Stomach smooth muscle (tissue), 2 donors: ENCODE results near the gene DLG2.

ENCODE experiments used
- H3K27ac ChIP-seq: one replicate; pipeline ENCODE4 v1.7.0; 2013; ENCODE audit warnings: mild to moderate bottlenecking, low read length, inconsistent platforms
- H3K27me3 ChIP-seq, 2 donors: one replicate each; pipeline ENCODE4 v1.7.0; 2013; ENCODE audit warnings: low read length in 2 of 2; ENCODE audit not compliant: insufficient read depth in 2 of 2, control insufficient read depth in 1 of 2
- H3K36me3 ChIP-seq, 2 donors: one replicate each; pipeline ENCODE4 v1.7.0; 2013; ENCODE audit warnings: low read length in 2 of 2; ENCODE audit not compliant: control insufficient read depth in 2 of 2, insufficient read depth in 2 of 2
- H3K4me1 ChIP-seq: one replicate; pipeline ENCODE4 v1.7.0; 2013; ENCODE audit warnings: low read length; ENCODE audit not compliant: control insufficient read depth, insufficient read depth
- H3K4me3 ChIP-seq, 2 donors: one replicate each; pipeline ENCODE4 v1.7.0; 2013; ENCODE audit warnings: low read length in 2 of 2
- H3K9ac ChIP-seq, 2 donors: one replicate each; pipeline ENCODE4 v1.7.0; 2013; ENCODE audit warnings: low read length in 2 of 2, mild to moderate bottlenecking in 1 of 2
- H3K9me3 ChIP-seq, 2 donors: one replicate each; pipeline ENCODE4 v1.7.0; 2013; ENCODE audit warnings: low read length in 2 of 2; ENCODE audit not compliant: control insufficient read depth in 2 of 2
- donor health status: healthy.
- donor health status: Pancreatic carcinoma.

The DLG2 gene

GRCh38 chr11:85551881-85552280 lies 75.3 kb downstream of the DLG2 start:
- H3K4me1 ChIP-seq = no peaks in the 10 kb centered on the region
- H3K27me3 ChIP-seq = no peaks in the 10 kb centered on the region
- no peaks in the 10 kb centered on the region for H3K9me3 ChIP-seq
- no peak overlapping the region for H3K9ac ChIP-seq
- no peaks in the 10 kb centered on the region for H3K36me3 ChIP-seq
- no peak overlapping the region for H3K27ac ChIP-seq
- H3K4me3 ChIP-seq = no peak overlapping the region

- Histone ChIP-seq H3K27ac (no peak overlapping the region), H3K9me3 (no peaks in the 10 kb centered on the region)
These were observed 85.5 kb downstream of the DLG2 start for GRCh38 chr11:85541683-85542082.

GRCh38 chr11:85540635-85541205 lies 86.4 kb downstream of the DLG2 start:
- Histone ChIP-seq H3K36me3 (peaks cover 0 to 5% of the 10 kb centered on the region in 2 donors), H3K9me3 (no peaks in the 10 kb centered on the region), H3K4me3 (no peak overlapping the region), H3K27ac (no peak overlapping the region), H3K27me3 (no peaks in the 10 kb centered on the region), H3K4me1 (no peaks in the 10 kb centered on the region), H3K9ac (no peak overlapping the region)

More at GRCh38 chr11:85541683-85542082, 85.5 kb downstream of the DLG2 start:
- Histone ChIP-seq H3K27me3 (no peaks in the 10 kb centered on the region), H3K4me3 (no peak overlapping the region), H3K36me3 (peaks cover 0 to 3% of the 10 kb centered on the region in 2 donors), H3K4me1 (no peaks in the 10 kb centered on the region), H3K9ac (no peak overlapping the region)

- Histone ChIP-seq H3K27me3 (no peaks in the 10 kb centered on the region), H3K4me3 (no peak overlapping the region), H3K9ac (no peak overlapping the region), H3K27ac (no peak overlapping the region), H3K36me3 (peaks cover 0 to 5% of the 10 kb centered on the region in 2 donors), H3K9me3 (no peaks in the 10 kb centered on the region), H3K4me1 (no peaks in the 10 kb centered on the region)
These were observed 87.0 kb downstream of the DLG2 start for GRCh38 chr11:85540181-85540580.

- Histone ChIP-seq H3K4me3 (no peak overlapping the region), H3K9ac (no peak overlapping the region), H3K4me1 (no peaks in the 10 kb centered on the region), H3K9me3 (no peaks in the 10 kb centered on the region), H3K36me3 (peaks cover 0 to 5% of the 10 kb centered on the region in 2 donors), H3K27me3 (no peaks in the 10 kb centered on the region), H3K27ac (no peak overlapping the region)
These were observed 87.4 kb downstream of the DLG2 start for GRCh38 chr11:85539740-85540139.

- Histone ChIP-seq H3K9ac (no peak overlapping the region), H3K27ac (no peak overlapping the region), H3K4me1 (no peaks in the 10 kb centered on the region), H3K4me3 (no peak overlapping the region), H3K36me3 (peaks cover 0 to 5% of the 10 kb centered on the region in 2 donors), H3K9me3 (no peaks in the 10 kb centered on the region), H3K27me3 (no peaks in the 10 kb centered on the region)
These were observed 88.0 kb downstream of the DLG2 start for GRCh38 chr11:85539029-85539689.

- no peak overlapping the region for H3K27ac ChIP-seq
- no peak overlapping the region for H3K4me3 ChIP-seq
- no peak overlapping the region for H3K9ac ChIP-seq
- H3K27me3 ChIP-seq = no peaks in the 10 kb centered on the region
- no peaks in the 10 kb centered on the region for H3K4me1 ChIP-seq
- H3K9me3 ChIP-seq = no peaks in the 10 kb centered on the region
- H3K36me3 ChIP-seq = peaks cover 0 to 5% of the 10 kb centered on the region in 2 donors
These were observed 90.7 kb downstream of the DLG2 start for GRCh38 chr11:85536438-85536837.

- Histone ChIP-seq H3K9ac (no peak overlapping the region), H3K9me3 (no peaks in the 10 kb centered on the region), H3K27me3 (no peaks in the 10 kb centered on the region), H3K27ac (no peak overlapping the region), H3K36me3 (peaks cover 0 to 5% of the 10 kb centered on the region in 2 donors), H3K4me1 (no peaks in the 10 kb centered on the region), H3K4me3 (no peak overlapping the region)
These were observed 92.3 kb downstream of the DLG2 start for GRCh38 chr11:85534806-85535205.

- Histone ChIP-seq H3K27me3 (no peaks in the 10 kb centered on the region), H3K9ac (no peak overlapping the region), H3K27ac (no peak overlapping the region), H3K9me3 (no peaks in the 10 kb centered on the region), H3K36me3 (peaks cover 0 to under 1% of the 10 kb centered on the region in 2 donors), H3K4me3 (no peak overlapping the region), H3K4me1 (no peaks in the 10 kb centered on the region)
These were observed 95.8 kb downstream of the DLG2 start for GRCh38 chr11:85531191-85531897.

GRCh38 chr11:85530634-85531033 lies 96.5 kb downstream of the DLG2 start:
- Histone ChIP-seq H3K9me3 (no peaks in the 10 kb centered on the region), H3K27ac (no peak overlapping the region)

GRCh38 chr11:85526564-85526963 lies 100.6 kb downstream of the DLG2 start:
- H3K9me3 ChIP-seq = no peaks in the 10 kb centered on the region
- H3K27ac ChIP-seq = no peak overlapping the region
- H3K4me3 ChIP-seq = no peak overlapping the region
- H3K4me1 ChIP-seq = no peaks in the 10 kb centered on the region
- H3K9ac ChIP-seq = no peak overlapping the region
- no peaks in the 10 kb centered on the region for H3K36me3 ChIP-seq
- H3K27me3 ChIP-seq = no peaks in the 10 kb centered on the region

More at GRCh38 chr11:85530634-85531033, 96.5 kb downstream of the DLG2 start:
- no peaks in the 10 kb centered on the region for H3K4me1 ChIP-seq
- no peak overlapping the region for H3K4me3 ChIP-seq
- H3K9ac ChIP-seq = no peak overlapping the region
- H3K36me3 ChIP-seq = no peaks in the 10 kb centered on the region
- no peaks in the 10 kb centered on the region for H3K27me3 ChIP-seq
